Measurements from ENCODE around the gene KY.
A peak's percentile ranks its signal among the peaks of the same experiment; 100 is the strongest.

KY gene, protein sequence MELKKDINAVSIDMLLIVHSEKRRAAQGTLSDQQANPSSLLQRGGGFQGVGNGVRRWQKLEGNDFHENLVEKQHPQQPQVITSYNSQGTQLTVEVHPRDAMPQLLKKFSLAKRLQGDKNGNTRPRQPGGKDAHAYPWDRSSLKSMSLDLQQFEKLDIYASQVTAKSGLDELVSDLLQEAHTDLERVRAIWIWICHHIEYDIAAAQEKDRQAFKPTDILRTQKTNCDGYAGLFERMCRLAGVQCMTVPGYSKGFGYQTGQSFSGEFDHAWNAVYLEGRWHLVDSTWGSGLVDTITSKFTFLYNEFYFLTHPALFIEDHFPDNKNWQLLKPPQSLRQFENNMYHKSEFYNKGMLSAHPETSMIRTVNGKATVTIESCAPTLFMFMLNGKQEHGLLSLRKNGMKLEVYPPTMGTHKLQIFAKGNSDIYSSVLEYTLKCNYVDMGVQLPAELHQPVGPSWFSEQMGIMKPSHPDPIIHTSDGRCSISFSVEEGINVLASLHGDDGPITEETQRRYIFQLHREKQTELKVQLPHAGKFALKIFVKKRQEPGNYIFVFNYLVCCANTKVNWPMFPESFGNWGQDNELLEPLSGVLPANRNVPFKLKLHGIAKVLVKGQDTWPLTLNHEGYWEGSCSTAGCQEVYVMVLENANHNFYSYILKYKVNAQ

DNA sequence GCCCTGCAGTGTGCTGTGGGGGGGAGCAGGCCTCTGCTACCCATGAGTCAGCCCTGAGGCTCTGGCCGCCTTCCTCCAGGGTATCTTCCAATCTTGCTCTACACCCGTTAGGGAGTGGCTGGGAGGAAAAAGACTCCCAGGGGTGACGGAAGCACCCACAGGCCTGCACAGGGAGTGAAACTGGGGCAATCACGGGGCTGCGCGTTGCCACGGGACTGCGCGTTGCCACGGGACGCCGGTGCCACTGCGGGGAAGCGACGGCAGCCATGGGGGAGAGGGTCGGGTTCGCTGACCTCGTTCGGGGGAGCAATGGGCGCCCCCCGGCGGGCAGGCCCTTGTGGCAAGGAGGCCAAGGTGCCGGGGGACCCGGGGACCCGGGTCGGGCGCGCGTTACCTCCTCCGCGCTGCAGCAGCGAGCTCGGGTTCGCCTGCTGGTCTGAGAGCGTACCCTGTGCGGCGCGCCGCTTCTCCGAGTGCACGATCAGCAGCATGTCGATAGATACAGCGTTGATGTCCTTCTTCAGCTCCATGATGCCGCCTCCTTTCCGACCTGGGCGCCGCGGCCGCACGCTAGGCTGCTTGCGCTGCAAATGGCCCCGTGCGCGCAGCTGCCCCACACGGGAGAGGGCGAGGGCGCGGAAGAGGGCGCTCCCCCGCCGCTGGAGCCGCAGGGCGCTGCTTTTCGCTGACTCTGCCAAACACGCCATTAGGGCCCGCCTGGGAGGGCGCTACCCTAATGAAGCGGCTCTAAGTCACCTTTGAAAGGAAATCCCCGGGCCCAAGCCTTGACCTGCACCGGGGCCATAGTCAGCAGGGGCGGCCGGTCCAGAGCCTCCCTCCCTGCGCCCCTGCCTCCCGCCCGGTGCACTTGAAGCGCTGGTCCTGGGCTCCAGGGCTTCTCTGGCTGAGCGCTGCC is at the start of gene KY:
Gene KY, minus strand, starts transcription at position 592 of the 916 bp plus-strand sequence. Its CDS starts 62 bp downstream, at position 530.
- peak; percentile 69 for DNase-seq (ENCODE audit: low read depth, low spot score)

DNA sequence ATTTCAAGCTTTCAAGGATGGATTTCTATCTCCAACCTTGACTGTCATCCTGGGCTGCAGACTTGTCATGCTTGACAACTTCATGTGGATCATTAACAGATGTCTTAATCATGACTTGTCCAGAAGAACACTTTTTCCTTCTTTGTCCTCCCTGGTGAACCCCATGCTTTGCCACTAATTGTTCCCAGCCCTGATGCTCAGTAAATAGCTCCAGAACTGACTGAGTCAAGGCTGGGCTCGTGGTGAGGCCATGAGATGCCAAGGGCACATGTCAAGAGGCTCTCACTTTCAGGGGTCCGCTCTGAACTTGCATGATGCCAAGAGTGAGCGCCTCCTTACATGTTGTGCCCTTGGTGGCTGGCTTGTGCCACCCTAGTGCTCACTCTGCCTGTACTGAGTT is 48.9 kb upstream of the KY start:
- no peak for DNase-seq (ENCODE audit: low read depth, low spot score)

DNA sequence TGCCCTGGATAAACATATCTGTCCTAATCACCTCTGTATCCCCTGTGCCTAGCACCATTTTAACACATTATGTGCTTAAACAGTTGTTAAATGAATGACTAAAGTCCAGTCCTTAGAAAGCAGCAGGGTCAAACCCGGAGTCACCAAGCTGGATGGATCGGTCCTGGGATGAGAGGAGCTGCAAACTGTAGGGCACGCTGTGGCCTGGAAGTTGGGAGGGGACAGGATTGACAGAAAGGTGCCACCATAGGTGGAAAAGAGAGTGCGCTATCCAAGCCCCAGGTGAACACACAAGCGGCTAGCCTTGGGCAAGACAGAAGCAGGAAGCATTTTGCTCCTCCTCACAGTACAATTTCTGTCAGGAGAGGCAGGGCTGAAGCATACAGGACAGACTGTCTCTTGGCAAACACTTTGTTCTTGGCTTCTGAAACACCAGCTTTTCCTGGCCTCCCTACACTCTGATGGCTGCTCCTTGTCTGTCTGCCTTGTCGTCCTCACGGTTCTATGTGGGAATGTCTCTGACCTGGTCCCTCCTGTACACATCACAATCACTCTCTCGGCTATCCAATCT is 48.4 kb upstream of the KY start:
- no peak for DNase-seq (ENCODE audit: low read depth, low spot score)

DNA sequence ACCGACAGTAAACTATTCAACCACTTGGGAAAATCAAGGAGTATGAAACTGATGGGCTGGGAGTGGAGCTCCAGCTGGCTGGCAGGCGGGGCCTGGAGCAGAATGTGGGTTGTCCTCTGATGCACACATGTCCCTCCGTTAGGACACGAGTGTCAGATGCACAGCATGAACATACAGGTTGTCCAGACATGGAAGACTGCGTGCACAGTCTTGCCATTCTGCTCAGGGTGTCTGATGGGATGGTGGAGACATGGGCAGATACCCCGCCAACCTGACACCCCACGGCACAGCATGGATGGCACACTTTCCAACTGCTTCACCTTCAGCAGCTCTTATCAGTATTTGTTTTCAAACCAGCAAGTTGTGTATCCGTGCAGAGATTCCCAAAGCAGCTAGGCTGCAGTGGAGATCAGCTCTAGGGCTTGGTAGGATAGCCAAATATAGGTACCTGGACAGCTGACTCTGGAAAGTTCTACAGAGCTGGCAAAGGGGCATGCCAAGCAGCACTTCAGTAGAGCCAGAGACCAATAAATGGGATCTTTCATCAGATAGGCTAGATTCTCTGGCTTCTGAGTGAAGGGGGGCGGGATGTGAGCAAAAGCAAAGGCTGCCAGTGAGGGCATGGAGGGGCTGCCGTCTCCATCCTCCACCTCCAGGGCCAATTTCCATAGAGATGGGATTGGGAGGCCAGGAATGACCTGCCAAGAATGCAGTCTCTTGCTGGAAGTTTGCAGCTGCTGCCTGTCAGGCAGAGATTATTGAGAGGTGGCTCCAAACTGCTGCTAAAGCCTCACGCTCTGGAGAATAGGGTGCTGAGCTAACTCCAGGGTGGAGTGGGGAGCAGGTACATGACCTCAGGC is 47.2 kb upstream of the KY start:
- DNase-seq (ENCODE audit: low read depth, low spot score) = no peak

DNA sequence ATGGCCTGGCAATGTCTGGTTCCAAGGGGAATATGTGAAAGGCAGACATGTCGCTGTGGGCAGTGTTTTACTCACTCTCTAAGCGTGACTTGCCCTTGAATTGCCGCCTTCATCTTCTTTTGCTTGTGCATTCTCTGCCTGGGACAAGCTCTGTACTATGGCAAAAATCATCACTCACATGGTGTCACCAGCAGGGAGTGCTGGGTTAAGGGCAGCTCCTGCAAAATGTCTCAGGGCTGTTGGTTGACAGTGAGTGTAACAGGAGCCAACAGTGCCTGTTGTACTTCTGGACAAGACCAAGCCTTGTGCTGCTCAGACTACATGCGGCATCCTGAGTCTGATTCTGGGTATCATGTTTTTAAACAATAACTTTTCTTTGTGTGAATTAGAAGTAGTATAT is 45.3 kb upstream of the KY start:
- no peak for DNase-seq (ENCODE audit: low read depth, low spot score)

DNA sequence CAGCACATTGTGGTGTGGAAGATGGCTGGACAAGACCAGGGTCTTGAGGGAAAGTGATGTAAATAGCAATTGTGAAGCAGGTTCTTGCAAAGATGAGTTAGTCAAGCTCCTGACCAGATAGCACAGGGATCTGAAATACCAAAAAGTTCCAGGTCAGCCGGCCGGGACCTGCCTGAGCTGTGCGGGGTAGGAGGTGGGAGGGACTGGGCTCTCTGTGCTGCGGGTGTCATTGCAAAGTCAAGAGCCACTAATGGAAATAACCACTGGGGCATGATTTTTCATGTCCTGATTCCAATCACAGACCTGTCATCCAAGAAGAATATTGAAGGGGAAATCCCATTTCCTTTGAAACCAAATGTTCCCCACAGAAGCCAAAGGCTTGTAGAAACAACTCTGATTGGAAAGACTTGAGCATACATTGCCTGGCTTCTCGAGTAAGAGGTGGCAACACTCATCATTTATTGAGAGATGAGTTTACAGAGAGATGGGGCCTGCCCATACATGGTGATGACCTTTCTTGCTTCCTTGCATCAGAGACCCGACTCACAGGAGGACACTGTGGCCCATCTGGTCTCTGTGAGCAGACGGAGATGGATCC is 44.2 kb upstream of the KY start:
- no peak for DNase-seq (ENCODE audit: low read depth, low spot score)

DNA sequence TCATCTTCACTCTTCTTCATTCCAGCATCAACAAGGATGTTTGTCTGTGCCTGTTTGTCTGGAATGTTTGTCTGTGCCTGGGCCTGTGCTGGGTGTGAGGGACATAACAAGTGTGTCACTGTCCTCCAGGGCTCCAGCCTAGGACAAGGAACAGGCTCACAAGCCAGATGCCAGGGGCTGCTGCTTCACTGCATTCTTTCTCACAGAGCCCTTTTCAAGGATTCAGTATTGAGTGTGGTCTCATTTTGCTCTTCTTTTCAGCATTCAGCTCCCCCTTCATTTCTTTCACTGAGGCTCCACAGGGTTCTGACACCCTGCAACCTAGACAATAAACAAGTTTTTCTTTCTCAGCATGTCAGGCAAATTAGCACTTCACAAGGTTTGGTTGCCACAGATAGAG is 43.6 kb upstream of the KY start:
- DNase-seq (ENCODE audit: low read depth, low spot score) = no peak

DNA sequence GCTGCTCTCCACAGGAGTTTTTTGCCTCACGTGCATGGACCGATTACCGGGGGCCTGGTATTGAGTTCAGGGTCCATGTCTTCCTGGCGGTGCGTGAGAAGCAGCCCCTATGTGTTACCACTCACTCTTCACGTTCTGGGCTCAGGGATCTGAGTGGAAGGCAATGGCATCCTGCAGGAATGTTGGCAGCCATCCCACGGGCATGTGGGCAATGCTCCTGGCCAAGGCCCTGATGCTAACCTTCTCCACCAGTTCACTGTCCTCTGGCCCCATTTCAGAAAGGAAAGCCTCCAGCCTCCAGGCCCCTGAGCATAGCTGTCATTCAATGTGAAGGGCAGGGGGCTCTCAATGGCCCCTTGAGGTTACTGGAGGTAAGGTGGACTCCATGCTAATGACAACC is 43.0 kb upstream of the KY start:
- peak; percentile 16 for DNase-seq (ENCODE audit: low read depth, low spot score)

DNA sequence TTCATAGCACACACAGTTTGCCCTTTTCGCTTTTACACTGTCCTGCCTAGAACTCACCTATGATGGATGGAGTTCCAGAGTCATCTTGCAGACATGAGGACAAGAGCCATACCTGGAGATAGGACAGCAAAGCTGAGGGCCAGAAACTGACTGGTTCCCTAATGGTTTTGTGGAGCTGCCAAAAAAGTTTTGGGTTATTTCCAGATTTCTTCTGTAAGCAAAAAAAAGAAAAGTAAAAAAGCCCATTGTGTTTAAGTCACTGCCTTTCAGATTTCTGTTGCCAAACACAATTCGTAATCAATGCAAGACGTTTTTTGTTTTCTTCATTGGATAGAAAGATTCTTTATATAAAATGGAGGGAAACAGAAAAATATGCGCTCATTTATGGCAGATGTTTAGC is 42.4 kb upstream of the KY start:
- DNase-seq (ENCODE audit: low read depth, low spot score) = no peak

DNA sequence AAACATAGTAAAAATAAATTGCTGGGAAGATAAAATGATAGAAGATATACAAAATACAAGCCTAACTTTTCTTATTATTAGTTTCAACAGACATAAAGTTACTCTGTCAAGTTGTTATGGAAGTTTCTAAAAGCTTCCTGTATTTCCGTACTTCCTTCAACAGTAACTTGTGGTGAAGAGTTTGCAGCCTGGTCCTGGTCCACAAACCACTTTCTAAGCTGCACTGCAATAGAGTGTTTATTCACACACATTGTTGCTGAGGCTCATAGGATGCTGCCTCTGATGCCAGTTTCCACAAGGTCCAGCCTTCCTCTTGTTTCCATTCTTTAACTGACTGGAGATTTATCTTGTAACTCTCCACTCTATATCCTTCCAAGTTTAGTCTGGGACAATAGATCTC is 39.4 kb upstream of the KY start:
- DNase-seq (ENCODE audit: low read depth, low spot score) = no peak

DNA sequence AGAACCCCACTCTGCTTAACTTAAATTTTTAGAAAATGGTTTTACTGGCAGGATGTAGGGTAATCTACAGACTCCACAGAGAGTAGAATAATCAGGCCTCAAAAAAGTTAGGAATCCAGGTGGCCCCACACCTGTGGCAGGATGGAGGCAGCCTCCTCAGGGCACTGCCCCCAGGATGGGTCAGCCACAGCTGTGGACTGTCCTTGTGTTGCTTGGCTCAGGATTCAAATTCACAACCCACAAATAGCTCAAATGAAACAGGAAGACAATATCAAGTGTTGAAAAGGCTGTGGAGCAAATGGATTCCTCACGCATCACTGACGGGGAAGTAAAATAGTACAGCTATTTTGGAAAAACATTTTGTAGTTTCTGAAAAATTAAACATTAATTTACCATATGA is 36.8 kb upstream of the KY start:
- no peak for DNase-seq (ENCODE audit: low read depth, low spot score)

DNA sequence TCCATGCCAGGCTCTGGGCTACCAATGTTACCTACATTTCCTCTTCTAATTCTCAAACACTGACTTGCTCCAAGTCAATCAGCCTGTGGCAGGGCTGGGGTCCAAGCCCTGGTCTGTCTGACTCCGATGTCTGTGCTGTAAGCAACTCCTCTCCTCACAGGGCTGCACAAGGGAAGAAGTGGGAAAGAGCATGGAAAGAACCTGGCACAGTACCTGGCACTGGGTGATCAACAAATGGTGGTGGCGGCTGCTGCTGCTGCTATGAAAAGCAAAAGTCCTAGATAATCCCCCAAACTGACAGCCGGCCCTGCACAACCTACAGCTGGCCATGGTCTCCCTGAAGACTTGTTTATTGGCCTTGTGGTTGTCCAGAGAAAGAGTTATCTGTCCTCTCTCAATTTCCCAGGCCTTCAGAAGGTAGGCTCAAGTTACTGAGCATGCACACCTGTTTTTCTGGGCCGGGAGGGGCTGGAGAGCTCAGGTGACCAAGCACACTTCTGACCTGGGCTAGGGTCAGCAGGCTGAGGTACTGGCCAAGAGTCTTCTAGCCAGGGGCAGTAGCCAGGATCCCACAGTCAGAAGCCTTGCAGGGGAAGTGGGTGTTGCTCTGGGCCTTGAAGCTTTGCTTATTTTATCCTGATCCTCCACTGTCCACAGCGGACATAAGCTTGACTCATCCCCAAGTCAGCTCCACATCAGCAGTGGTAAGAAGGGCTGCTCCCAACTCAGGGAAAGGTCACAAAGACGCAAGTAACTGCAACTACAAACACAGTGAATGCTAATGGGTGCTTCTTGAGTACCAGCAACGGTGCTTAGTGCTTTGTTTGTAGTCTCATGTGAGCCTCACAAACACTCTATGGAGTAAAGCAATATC is 35.3 kb upstream of the KY start:
- DNase-seq (ENCODE audit: low read depth, low spot score) = no peak

DNA sequence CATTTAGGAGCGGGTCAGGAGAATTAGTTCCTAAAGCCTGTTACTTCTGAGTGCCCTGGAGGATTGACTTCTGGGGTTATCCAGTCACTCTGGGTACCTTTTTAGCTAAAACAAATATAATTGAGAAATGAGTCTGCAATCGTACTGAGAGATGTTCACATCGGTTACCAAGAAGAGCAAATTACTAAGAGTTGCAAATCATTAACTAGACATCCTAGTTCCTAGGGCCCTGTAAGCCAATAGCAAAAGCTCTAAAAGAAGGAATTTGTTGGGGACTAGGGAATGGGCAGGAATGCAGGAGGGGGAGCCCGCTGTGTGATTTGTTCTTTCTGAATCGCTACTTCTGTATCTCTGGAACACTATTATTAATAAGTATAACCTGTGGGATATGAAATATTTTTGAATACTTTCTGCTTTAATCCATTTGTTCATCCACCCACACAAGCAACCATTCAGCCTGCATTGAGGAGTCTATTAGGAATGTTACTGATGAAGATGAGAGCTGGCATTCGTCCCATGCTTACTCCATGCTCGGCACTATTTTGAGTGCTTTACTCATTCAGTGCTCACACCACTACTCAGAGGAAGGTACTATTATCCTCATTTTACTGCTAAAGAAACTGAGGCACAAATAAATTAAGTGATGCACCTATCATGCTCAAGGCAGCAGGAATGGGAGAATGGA is 31.5 kb upstream of the KY start:
- DNase-seq (ENCODE audit: low read depth, low spot score) = no peak

DNA sequence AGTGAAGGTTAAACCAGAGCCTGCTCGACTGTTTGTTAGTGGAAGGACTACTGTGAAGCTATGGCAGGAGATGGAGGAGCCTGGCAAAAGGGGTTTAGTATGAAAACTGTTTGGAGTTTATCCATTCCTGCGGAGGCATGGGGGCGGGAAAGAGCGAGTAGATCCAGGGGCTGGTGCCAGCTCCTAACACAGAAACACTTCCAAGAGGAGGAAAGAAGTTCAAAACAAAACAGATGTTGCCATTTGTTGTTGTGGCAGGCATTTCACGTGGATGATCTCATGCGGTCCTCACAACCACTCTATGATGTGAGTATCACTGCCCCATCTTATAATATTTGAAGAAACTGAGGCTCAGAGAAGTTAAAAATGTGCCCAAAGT is 30.7 kb upstream of the KY start:
- no peak for DNase-seq (ENCODE audit: low read depth, low spot score)

DNA sequence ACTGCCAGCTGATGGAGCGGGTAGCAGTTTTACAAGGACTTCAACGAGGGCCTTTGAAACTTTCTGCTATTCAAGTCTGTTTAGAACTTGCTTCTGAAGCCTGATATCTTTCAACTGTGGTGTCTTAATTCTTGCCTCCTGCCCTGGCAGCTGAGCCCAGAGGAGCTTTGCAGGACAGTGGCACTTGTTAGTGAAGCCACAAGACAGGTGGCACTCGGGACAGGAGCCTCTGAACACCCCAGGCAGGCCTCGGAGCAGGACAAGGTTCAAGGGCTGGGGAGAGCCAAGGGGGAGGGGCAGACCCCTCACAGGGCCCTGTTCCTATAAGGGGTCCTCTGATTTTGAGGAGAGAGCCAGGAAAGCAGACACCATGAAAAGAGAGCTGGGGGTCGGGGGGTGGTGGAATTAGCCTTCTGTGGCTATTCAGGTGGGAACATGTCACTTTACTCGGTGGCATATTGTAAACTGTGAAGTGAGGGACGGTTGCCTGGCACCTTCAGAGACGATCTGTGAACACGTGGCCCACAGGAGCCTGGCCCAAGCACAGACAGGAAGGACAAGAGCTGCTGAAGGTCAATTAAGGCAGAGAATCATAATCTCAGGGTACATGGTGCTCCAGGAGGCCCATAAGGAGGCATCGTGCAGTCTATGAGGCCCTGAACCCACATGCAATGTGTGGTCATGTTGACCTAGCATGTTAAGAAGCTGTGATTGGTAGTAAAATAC is 30.1 kb upstream of the KY start:
- no peak for DNase-seq (ENCODE audit: low read depth, low spot score)

DNA sequence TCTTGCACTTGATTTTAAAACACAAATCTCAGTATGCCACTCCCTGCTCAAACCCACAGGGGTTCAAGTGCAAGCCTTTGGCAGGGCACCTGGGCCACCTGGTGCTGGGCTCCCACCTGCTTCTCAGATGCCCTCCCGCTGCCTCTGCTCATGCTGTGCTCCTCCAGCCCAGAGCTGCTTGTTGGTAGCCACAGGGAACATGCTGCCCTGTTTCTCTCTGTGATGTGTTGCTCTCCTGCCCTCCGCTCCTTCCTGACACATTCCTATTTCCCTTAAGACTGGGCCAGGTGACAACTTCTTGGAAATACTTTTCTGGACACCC is 27.1 kb upstream of the KY start:
- DNase-seq (ENCODE audit: low read depth, low spot score) = no peak

DNA sequence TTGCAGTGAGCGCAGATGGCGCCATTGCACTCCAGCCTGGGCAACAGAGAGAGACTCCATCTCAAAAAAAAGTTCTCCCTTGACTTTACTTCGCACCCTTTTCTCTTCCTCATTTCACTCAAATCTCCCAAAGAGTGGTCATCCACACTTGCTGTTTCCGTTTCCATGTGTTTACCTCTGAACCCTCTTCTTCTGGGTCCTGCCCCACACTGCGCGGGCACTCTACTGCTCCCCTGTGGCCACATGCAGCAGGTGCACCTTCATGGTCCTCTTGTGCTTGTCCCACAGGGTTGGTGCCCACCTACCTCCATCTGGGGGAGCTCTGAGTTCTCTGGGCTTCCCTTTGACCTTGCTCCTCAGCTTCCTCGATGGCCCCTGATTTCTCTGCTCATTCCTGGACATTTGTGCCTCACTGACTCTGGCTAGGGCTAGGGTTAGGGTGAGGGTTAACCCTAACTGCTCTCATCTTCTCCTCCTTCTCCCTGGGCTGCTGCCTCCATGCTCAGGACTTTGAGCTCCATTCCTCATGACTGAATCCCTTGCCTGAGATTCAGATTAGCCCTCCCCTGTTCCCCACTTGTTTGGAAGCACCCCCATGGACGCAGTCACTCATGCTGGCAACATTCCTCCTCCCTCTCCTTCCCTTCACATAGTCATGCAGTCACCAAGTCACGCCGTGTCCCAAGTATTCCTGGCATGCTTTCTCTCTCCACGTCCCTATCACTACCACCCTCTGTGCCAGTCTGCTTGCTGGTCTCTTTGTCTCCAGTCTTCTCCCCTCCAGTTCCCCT is 26.6 kb upstream of the KY start:
- no peak for DNase-seq (ENCODE audit: low read depth, low spot score)
